Measurements from ENCODE around the gene PYROXD2.

PYROXD2 gene

DNA sequence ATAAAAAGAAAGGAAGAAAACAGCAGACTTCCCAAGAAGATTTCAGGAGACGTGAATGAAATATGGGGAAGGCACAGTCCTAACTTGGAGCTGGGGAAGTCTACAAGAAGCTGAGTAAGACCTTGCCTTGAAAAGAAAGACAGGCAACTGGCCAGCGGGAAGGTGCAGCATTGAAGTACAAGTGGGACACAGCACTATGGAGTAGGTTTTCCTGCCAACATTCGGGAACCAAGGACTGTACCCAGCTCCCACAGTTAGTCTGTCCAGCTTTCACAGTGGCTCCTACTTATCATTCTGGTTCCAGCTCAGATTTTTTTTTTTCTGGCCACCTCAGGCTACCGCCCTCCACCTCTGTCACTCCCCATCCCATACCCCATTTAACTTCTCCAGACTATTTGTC lies 21.7 kb upstream of the PYROXD2 start:
- H3K4me1 ChIP-seq = no peaks in the 10 kb centered on the region
- no peak overlapping the region for H3K4me3 ChIP-seq (ENCODE audit: low read depth, low read length)
- no peak overlapping the region for H3K9ac ChIP-seq
- H3K9me3 ChIP-seq (ENCODE audit: control insufficient read depth, low read length) = no peaks in the 10 kb centered on the region
- no peaks in the 10 kb centered on the region for H3K27me3 ChIP-seq (ENCODE audit: control insufficient read depth, insufficient read depth, low read length)
- no peak overlapping the region for H3K4me2 ChIP-seq (ENCODE audit: low read length)
- H2AFZ ChIP-seq = no peak overlapping the region
- H3K27ac ChIP-seq = no peak overlapping the region
- TF ChIP-seq, protein P1, sequence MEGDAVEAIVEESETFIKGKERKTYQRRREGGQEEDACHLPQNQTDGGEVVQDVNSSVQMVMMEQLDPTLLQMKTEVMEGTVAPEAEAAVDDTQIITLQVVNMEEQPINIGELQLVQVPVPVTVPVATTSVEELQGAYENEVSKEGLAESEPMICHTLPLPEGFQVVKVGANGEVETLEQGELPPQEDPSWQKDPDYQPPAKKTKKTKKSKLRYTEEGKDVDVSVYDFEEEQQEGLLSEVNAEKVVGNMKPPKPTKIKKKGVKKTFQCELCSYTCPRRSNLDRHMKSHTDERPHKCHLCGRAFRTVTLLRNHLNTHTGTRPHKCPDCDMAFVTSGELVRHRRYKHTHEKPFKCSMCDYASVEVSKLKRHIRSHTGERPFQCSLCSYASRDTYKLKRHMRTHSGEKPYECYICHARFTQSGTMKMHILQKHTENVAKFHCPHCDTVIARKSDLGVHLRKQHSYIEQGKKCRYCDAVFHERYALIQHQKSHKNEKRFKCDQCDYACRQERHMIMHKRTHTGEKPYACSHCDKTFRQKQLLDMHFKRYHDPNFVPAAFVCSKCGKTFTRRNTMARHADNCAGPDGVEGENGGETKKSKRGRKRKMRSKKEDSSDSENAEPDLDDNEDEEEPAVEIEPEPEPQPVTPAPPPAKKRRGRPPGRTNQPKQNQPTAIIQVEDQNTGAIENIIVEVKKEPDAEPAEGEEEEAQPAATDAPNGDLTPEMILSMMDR (IDR thresholded peaks at IDR 0.05) = no peak
- H3K36me3 ChIP-seq (ENCODE audit: control insufficient read depth, insufficient read depth, low read length) = no peaks in the 10 kb centered on the region
- no peaks in the 10 kb centered on the region for H3K79me2 ChIP-seq

DNA sequence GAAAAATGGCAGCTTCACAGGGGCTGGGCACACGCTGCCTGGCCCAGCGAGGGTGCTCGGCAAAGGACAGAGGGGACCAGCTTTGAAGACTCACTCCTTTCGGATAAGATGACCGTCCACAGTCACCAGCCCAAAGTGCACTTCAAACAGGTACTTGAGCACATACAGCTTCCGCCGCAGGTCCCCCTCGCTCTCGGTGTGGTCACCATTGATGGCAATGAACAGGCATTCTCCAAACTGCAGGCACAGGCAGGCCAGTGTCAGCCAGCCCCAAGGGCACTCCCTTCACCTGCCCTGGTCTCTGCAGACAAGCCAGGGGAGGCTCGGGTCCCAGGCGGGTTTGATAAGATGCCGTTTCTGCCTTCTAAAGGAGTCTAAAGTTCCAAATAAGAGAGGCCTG lies 20.2 kb upstream of the PYROXD2 start:
- no peaks in the 10 kb centered on the region for H3K9me3 ChIP-seq (ENCODE audit: control insufficient read depth, low read length)
- H3K4me1 ChIP-seq = no peaks in the 10 kb centered on the region
- H3K79me2 ChIP-seq = no peaks in the 10 kb centered on the region
- no peak overlapping the region for H3K9ac ChIP-seq
- H3K4me2 ChIP-seq (ENCODE audit: low read length) = no peak overlapping the region
- TF ChIP-seq, protein P1 (IDR thresholded peaks at IDR 0.05) = no peak
- no peaks in the 10 kb centered on the region for H3K36me3 ChIP-seq (ENCODE audit: control insufficient read depth, insufficient read depth, low read length)
- H3K27me3 ChIP-seq (ENCODE audit: control insufficient read depth, insufficient read depth, low read length) = no peaks in the 10 kb centered on the region
- no peak overlapping the region for H3K27ac ChIP-seq
- no peak overlapping the region for H3K4me3 ChIP-seq (ENCODE audit: low read depth, low read length)
- H2AFZ ChIP-seq = no peak overlapping the region

DNA sequence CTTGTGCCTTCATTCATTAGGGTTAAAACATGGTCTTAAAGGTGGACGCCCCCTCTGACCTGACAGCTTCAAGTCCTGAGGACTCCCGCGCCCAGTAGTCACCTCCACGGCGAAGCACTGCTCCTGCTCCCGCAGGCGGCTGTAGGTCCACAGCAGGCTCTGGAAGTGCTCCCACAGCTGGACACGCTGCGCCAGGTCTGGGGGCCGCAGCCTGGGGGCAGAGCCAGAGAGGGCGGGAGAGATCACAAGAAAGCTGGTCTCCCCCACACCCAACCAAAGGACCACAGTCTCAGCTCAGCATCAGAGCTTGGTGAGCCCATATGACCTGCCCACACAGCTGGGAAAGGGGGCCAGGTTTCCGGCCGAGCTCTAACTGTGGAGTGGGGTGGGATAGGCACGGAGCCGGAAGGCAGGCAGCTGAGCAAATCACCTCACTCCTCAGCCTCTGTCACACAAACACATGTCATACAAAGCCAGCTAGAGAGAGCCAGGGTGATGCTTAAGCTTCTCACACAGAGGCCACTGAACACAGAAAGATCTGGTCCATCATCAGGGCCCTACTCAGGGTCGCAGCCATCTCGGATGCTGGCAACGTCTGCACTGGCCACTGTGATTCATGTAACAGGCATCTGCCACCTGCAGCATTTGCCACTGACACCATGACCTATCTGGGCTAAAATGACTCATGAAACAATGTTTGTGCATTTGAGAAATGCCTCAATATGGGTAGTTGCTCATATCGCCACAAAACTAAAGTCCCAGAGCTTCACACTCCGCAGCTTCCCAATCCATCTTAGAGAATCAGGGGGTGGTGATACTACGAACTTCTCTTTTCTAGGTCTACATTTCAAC lies 19.1 kb upstream of the PYROXD2 start:
- no peaks in the 10 kb centered on the region for H3K9me3 ChIP-seq (ENCODE audit: control insufficient read depth, low read length)
- H3K27me3 ChIP-seq (ENCODE audit: control insufficient read depth, insufficient read depth, low read length) = no peaks in the 10 kb centered on the region
- no peak overlapping the region for H3K4me3 ChIP-seq (ENCODE audit: low read depth, low read length)
- H3K4me1 ChIP-seq = no peaks in the 10 kb centered on the region
- no peak overlapping the region for H3K27ac ChIP-seq
- H3K9ac ChIP-seq = no peak overlapping the region
- H3K79me2 ChIP-seq = no peaks in the 10 kb centered on the region
- H3K4me2 ChIP-seq (ENCODE audit: low read length) = no peak overlapping the region
- TF ChIP-seq, protein P1 (IDR thresholded peaks at IDR 0.05) = no peak
- H3K36me3 ChIP-seq (ENCODE audit: control insufficient read depth, insufficient read depth, low read length) = no peaks in the 10 kb centered on the region
- no peak overlapping the region for H2AFZ ChIP-seq

DNA sequence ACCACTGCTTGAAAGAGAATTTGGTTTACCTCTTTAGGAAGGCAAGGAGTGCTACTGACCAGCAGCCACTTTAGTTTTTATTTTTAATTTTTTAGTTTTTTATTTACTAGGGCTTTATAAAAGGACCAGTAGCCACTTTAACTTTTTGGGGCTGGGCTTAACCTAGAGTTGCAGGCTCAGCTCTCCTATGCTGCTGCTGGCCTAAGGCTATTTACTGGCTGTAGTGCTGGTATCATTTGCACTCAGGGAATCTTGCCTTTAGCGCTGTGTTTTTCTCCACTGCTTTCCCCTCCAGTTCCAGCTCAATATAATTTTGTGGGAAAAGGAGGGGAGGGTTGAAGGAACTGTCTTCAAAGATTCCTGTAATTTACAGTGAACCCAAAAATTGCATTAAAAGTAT lies 18.4 kb upstream of the PYROXD2 start:
- H3K4me2 ChIP-seq (ENCODE audit: low read length) = no peak overlapping the region
- no peaks in the 10 kb centered on the region for H3K79me2 ChIP-seq
- H3K4me1 ChIP-seq = no peaks in the 10 kb centered on the region
- H3K36me3 ChIP-seq (ENCODE audit: control insufficient read depth, insufficient read depth, low read length) = no peaks in the 10 kb centered on the region
- TF ChIP-seq, protein P1 (IDR thresholded peaks at IDR 0.05) = no peak
- H3K27me3 ChIP-seq (ENCODE audit: control insufficient read depth, insufficient read depth, low read length) = no peaks in the 10 kb centered on the region
- no peaks in the 10 kb centered on the region for H3K9me3 ChIP-seq (ENCODE audit: control insufficient read depth, low read length)
- no peak overlapping the region for H3K4me3 ChIP-seq (ENCODE audit: low read depth, low read length)
- H2AFZ ChIP-seq = no peak overlapping the region
- no peak overlapping the region for H3K9ac ChIP-seq
- H3K27ac ChIP-seq = no peak overlapping the region

DNA sequence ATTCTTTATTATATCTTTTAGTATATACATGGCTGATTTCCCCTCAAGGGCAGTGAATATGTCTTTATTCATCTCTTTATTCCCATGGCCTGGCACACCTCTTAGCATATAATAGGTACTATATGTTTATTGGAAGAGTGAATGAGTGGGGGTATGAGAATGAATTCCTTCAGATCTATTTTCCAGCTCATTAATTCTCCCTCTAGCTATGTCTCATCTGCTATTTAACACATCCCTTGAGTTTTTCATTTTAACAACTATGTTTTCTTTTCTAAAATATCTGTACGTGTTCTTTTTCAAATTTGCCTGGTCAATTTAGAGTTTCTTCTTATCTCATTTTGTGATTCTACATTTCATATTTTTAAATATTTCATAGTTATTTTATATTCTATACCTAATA lies 17.3 kb upstream of the PYROXD2 start:
- H3K9me3 ChIP-seq (ENCODE audit: control insufficient read depth, low read length) = no peaks in the 10 kb centered on the region
- H3K9ac ChIP-seq = no peak overlapping the region
- no peaks in the 10 kb centered on the region for H3K27me3 ChIP-seq (ENCODE audit: control insufficient read depth, insufficient read depth, low read length)
- H3K79me2 ChIP-seq = no peaks in the 10 kb centered on the region
- no peak overlapping the region for H2AFZ ChIP-seq
- no peak overlapping the region for H3K4me3 ChIP-seq (ENCODE audit: low read depth, low read length)
- H3K27ac ChIP-seq = no peak overlapping the region
- TF ChIP-seq, protein P1 (IDR thresholded peaks at IDR 0.05) = no peak
- no peaks in the 10 kb centered on the region for H3K36me3 ChIP-seq (ENCODE audit: control insufficient read depth, insufficient read depth, low read length)
- no peaks in the 10 kb centered on the region for H3K4me1 ChIP-seq
- H3K4me2 ChIP-seq (ENCODE audit: low read length) = no peak overlapping the region
